HUES64 (cell line): ENCODE results near the gene MBNL2.
"Not testable (repeated sequence)": the region's sequence is repeated elsewhere in the genome, so short reads cannot be mapped to it uniquely, and the experiment has no call there.

Source experiments
- H3K27ac ChIP-seq: 2 replicates; pipeline ENCODE4 v1.7.0; 2013; ENCODE audit warnings: low read depth, low read length, inconsistent platforms
- H3K27me3 ChIP-seq: 2 replicates; pipeline ENCODE4 v1.6.1; 2013; ENCODE audit warnings: mild to moderate bottlenecking, low read length; ENCODE audit not compliant: insufficient read depth
- H3K36me3 ChIP-seq: 2 replicates; pipeline ENCODE4 v1.6.1; 2013; ENCODE audit warnings: mild to moderate bottlenecking, low read length; ENCODE audit not compliant: insufficient read depth
- H3K4me1 ChIP-seq: 2 replicates; pipeline ENCODE4 v1.6.1; 2013; ENCODE audit warnings: mild to moderate bottlenecking, low read length, moderate library complexity; ENCODE audit not compliant: insufficient read depth
- H3K4me3 ChIP-seq: 2 replicates; pipeline ENCODE4 v1.5.1; 2013; ENCODE audit warnings: mild to moderate bottlenecking, low read length, moderate library complexity
- H3K9ac ChIP-seq: 2 replicates; pipeline ENCODE4 v1.6.1; 2013; ENCODE audit warnings: mild to moderate bottlenecking, low read depth, low read length
- H3K9me3 ChIP-seq: 2 replicates; pipeline ENCODE4 v1.6.1; 2013; ENCODE audit warnings: low read depth, low read length; ENCODE audit not compliant: insufficient read depth
- WGBS: fragments of 150-250, 120-280 bp; methylation state at CpG from one replicate; pipeline ENCODE4 v1.1.7; 2013; ENCODE audit warnings: missing lambda C conversion rate; 5-methylcytosine and 5-hydroxymethylcytosine counted together

The MBNL2 gene

GRCh38 chr13:97192166-97192565 is 30.0 kb upstream of the MBNL2 start:
- Histone ChIP-seq H3K27me3 (no peaks in the 10 kb centered on the region), H3K9ac (no peak overlapping the region), H3K4me1 (0 out of 2 replicates have a peak, but pooled peaks cover 6% of the 10 kb centered on the region), H3K36me3 (no peaks in the 10 kb centered on the region), H3K27ac (no peak overlapping the region), H3K9me3 (no peaks in the 10 kb centered on the region), H3K4me3 (no peak overlapping the region)
- 89% methylated on average over 2 of the region's 3 CpGs for WGBS

GRCh38 chr13:97193577-97193976 is 28.6 kb upstream of the MBNL2 start:
- Histone ChIP-seq H3K9ac (no peak overlapping the region), H3K27me3 (no peaks in the 10 kb centered on the region), H3K4me1 (0 out of 2 replicates have a peak, but pooled peaks cover 6% of the 10 kb centered on the region), H3K4me3 (no peak overlapping the region), H3K9me3 (no peaks in the 10 kb centered on the region), H3K36me3 (no peaks in the 10 kb centered on the region), H3K27ac (no peak overlapping the region)
- 95% methylated on average over 5 of the region's 5 CpGs for WGBS

DNA sequence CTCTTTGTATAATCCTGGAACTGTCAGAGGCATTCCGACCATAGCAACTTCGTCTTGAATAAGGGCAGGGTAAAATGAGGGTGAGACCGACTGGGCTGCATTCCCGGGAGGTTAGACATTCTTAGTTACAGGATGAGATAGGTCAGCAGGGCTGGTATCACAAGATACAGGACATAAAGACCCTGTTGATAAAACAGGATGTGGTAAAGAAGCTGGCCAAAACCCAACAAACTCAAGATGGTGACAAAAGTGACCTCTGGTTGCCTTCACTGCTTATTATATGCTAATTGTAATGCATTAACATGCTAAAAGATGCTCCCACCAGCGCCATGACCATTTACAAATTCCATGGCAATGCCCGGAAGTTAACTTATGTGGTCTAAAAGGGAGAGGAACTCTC is 27.7 kb upstream of the MBNL2 start:
- Histone ChIP-seq H3K27me3 (no peaks in the 10 kb centered on the region), H3K27ac (no peak overlapping the region), H3K9me3 (no peaks in the 10 kb centered on the region), H3K36me3 (no peaks in the 10 kb centered on the region), H3K9ac (no peak overlapping the region), H3K4me3 (no peak overlapping the region), H3K4me1 (0 out of 2 replicates have a peak, but pooled peaks cover 6% of the 10 kb centered on the region)
- 65% methylated on average over 6 of the region's 6 CpGs for WGBS

GRCh38 chr13:97196340-97196739 is 25.8 kb upstream of the MBNL2 start:
- no peak overlapping the region for H3K27ac ChIP-seq
- WGBS: 86% methylated on average over 4 of the region's 4 CpGs
- no peaks in the 10 kb centered on the region for H3K36me3 ChIP-seq
- H3K4me3 ChIP-seq: no peak overlapping the region
- H3K9ac ChIP-seq: no peak overlapping the region
- H3K4me1 ChIP-seq: 0 out of 2 replicates have a peak, but pooled peaks cover 6% of the 10 kb centered on the region
- no peaks in the 10 kb centered on the region for H3K27me3 ChIP-seq
- no peaks in the 10 kb centered on the region for H3K9me3 ChIP-seq

GRCh38 chr13:97198753-97199152 is 23.4 kb upstream of the MBNL2 start:
- H3K9me3 ChIP-seq: no peaks in the 10 kb centered on the region
- 0 out of 2 replicates have a peak, but pooled peaks cover 6% of the 10 kb centered on the region for H3K4me1 ChIP-seq
- 87% methylated on average over 2 of the region's 2 CpGs for WGBS
- H3K27me3 ChIP-seq: no peaks in the 10 kb centered on the region
- H3K27ac ChIP-seq: no peak overlapping the region
- H3K36me3 ChIP-seq: no peaks in the 10 kb centered on the region
- H3K4me3 ChIP-seq: no peak overlapping the region
- no peak overlapping the region for H3K9ac ChIP-seq

DNA sequence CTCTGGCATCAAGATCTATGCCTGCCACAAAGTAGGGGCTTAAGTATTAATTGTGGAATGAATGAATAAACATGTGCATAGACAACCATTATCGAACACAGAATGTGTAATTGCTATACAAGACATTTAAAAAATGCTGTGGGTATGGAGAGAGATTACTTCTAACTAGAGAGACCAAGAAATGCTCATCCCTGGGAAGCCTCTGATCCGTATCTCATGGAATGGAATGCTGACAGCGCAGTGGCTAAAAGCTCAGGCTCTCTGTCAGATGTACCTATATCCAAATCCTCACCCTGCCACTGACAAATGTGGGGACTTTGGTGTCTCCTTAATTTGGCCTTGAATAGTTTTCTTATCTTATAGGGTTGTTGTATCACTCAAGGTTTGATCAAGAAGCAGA is 22.7 kb upstream of the MBNL2 start:
- H3K9me3 ChIP-seq: no peaks in the 10 kb centered on the region
- H3K9ac ChIP-seq: no peak overlapping the region
- H3K27me3 ChIP-seq: no peaks in the 10 kb centered on the region
- 0 out of 2 replicates have a peak, but pooled peaks cover 4% of the 10 kb centered on the region for H3K4me1 ChIP-seq
- H3K36me3 ChIP-seq: no peaks in the 10 kb centered on the region
- H3K27ac ChIP-seq: no peak overlapping the region
- 97% methylated on average over 3 of the region's 3 CpGs for WGBS
- no peak overlapping the region for H3K4me3 ChIP-seq

GRCh38 chr13:97200081-97200942 is 21.8 kb upstream of the MBNL2 start:
- Histone ChIP-seq H3K9ac (no peak overlapping the region), H3K27me3 (no peaks in the 10 kb centered on the region), H3K4me1 (no peaks in the 10 kb centered on the region), H3K27ac (no peak overlapping the region), H3K4me3 (no peak overlapping the region), H3K9me3 (no peaks in the 10 kb centered on the region), H3K36me3 (no peaks in the 10 kb centered on the region)
- 96% methylated on average over 4 of the region's 6 CpGs for WGBS

DNA sequence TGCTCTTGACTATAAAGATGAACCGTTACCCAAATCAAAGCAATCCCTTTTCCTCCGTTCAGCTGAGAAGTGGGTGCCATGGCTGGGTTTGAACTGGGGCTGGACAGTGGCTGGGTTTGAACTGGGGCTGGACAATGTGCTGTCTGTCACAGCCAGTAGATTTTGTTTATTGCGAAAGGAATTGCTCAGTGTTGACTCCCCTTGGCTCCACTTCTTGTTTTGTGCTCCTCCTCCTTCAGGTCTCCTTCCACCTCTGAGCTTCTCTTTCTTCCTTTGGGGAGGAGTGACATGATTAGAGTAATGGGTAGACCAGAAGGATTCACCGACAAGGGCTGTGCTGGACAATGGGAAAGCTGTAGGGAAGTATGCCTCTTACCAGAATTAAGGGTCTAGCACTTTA is 19.4 kb upstream of the MBNL2 start:
- Histone ChIP-seq H3K4me1 (no peaks in the 10 kb centered on the region), H3K27ac (no peak overlapping the region), H3K9me3 (no peaks in the 10 kb centered on the region), H3K4me3 (no peak overlapping the region), H3K27me3 (no peaks in the 10 kb centered on the region), H3K36me3 (no peaks in the 10 kb centered on the region), H3K9ac (no peak overlapping the region)
- WGBS: 94% methylated on average over 3 of the region's 4 CpGs

- no CpG with 5 or more reads among the region's 1 CpG for WGBS
- no peaks in the 10 kb centered on the region for H3K4me1 ChIP-seq
- H3K27ac ChIP-seq: no peak overlapping the region
- no peak overlapping the region for H3K9ac ChIP-seq
- no peaks in the 10 kb centered on the region for H3K9me3 ChIP-seq
- H3K27me3 ChIP-seq: no peaks in the 10 kb centered on the region
- H3K4me3 ChIP-seq: no peak overlapping the region
- H3K36me3 ChIP-seq: no peaks in the 10 kb centered on the region
Measured at GRCh38 chr13:97205465-97205864, 16.7 kb upstream of the MBNL2 start.

DNA sequence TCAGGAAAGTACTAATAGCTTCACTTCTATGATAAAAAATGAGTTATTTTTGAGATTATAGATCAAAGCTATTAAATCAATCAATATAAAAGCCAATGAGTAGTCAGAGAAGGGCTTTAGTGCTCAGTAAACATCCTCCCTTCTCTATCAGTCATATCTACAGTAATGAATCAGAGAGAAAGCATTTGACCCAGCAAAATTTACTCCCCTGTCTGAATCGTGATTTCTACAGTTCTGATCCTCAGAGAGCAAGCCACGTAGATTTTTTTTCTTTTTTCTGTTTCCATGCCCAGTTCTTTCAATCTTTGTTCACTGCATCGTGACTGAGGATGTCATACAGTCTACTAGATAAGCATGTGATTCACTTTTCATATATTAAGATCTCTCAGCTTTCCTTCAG is 16.2 kb upstream of the MBNL2 start:
- 70% methylated on average over 3 of the region's 3 CpGs for WGBS
- Histone ChIP-seq H3K9me3 (no peaks in the 10 kb centered on the region), H3K4me1 (no peaks in the 10 kb centered on the region), H3K36me3 (no peaks in the 10 kb centered on the region), H3K9ac (no peak overlapping the region), H3K4me3 (no peak overlapping the region), H3K27ac (no peak overlapping the region), H3K27me3 (no peaks in the 10 kb centered on the region)

GRCh38 chr13:97207252-97207651 is 14.9 kb upstream of the MBNL2 start:
- not testable (repeated sequence) for H3K27ac ChIP-seq, H3K4me1 ChIP-seq, H3K36me3 ChIP-seq, H3K4me3 ChIP-seq, H3K9ac ChIP-seq, H3K27me3 ChIP-seq, H3K9me3 ChIP-seq
- WGBS: 86% methylated on average over 3 of the region's 3 CpGs
